K562 (cell line): Measurements from ENCODE around the gene DCP2.

Source experiments
- CEBPG ChIP-seq, 3 experiments: fragments of 200-800 bp in 1 of 3; sonication (Bioruptor generic) in 1 of 3; sonication (generic) in 1 of 3; formaldehyde crosslinking in 1 of 3; IDR thresholded peaks in 2 of 3; conservative IDR thresholded peaks in 1 of 3; 2 replicates each; pipeline versions ENCODE4 v1.6.1 to v1.8.0; 2016 to 2022; ENCODE audit warnings: missing compliant biosample characterization in 2 of 3, missing genetic modification characterization in 2 of 3, mild to moderate bottlenecking in 1 of 3, missing genetic modification reagents in 1 of 3
- FOXP1 ChIP-seq: sonication (generic); formaldehyde crosslinking; IDR thresholded peaks from 2 replicates; pipeline ENCODE4 v1.8.0; 2022; ENCODE audit warnings: mild to moderate bottlenecking, missing genetic modification reagents
- HEY1 ChIP-seq: fragments of 250-450 bp; sonication (Bioruptor Pico); IDR thresholded peaks from 2 replicates; pipeline ENCODE4 v1.5.0; 2020; ENCODE audit warnings: mild to moderate bottlenecking, moderate library complexity, borderline replicate concordance
- MAX ChIP-seq: sonication (generic); formaldehyde crosslinking; IDR thresholded peaks from 2 replicates; pipeline ENCODE4 v1.9.0; 2022; ENCODE audit warnings: mild to moderate bottlenecking, missing genetic modification reagents
- NFIC ChIP-seq: fragments of 450-650 bp; IDR thresholded peaks from 2 replicates; pipeline ENCODE4 v1.6.1; 2017; ENCODE audit warnings: mild to moderate bottlenecking, inconsistent platforms
- YY1 ChIP-seq, 3 experiments: IDR thresholded peaks; 2 replicates each; pipeline ENCODE4 v1.6.1; 2011; ENCODE audit warnings: low read length in 2 of 3, mild to moderate bottlenecking in 2 of 3, moderate library complexity in 2 of 3, borderline replicate concordance in 1 of 3, control low read depth in 1 of 3, low read depth in 1 of 3; ENCODE audit not compliant: insufficient read depth in 3 of 3, insufficient replicate concordance in 2 of 3, control insufficient read depth in 1 of 3, insufficient read length in 1 of 3; ENCODE audit errors: extremely low read depth in 1 of 3
- ZNF143 ChIP-seq: sonication (generic); formaldehyde crosslinking; IDR thresholded peaks from 2 replicates; pipeline ENCODE4 v1.9.0; 2022; ENCODE audit warnings: mild to moderate bottlenecking, missing genetic modification reagents
- ZNF3 ChIP-seq: fragments of 250-450 bp; sonication (Bioruptor Pico); IDR thresholded peaks from 2 replicates; pipeline ENCODE4 v1.5.0; 2021; ENCODE audit warnings: mild to moderate bottlenecking, moderate library complexity

- TF ChIP-seq FOXP1 = no peak
- no peak for TF ChIP-seq CEBPG (CRISPR knock-in tag; IDR thresholded peaks at IDR 0.05)
- TF ChIP-seq CEBPG (tag; conservative IDR thresholded peaks at IDR 0.05 in 1 of 2, IDR thresholded peaks at IDR 0.05 in 1 of 2) = no peak
- no peak for TF ChIP-seq MAX (CRISPR knock-in tag)
- TF ChIP-seq NFIC = no peak
- TF ChIP-seq ZNF143 (CRISPR knock-in tag) = no peak
- TF ChIP-seq ZNF3 (CRISPR knock-in tag) = no peak
- TF ChIP-seq HEY1 = no peak
- no peak for TF ChIP-seq YY1 (IDR thresholded peaks at IDR 0.05; ENCODE audit: borderline replicate concordance in 1 of 3, control insufficient read depth in 1 of 3, extremely low read depth in 1 of 3, insufficient read depth in 3 of 3, insufficient read length in 1 of 3, insufficient replicate concordance in 2 of 3, low read depth in 1 of 3, low read length in 2 of 3)
Measured at GRCh38 chr5:113044776-113045465, 68.3 kb downstream of the DCP2 start.
